ENCODE measurements around the gene SGCE.

The SGCE gene

GRCh38 chr7:94700926-94701554 lies 45.1 kb upstream of the SGCE start:
- no peak overlapping the region for H3K23ac ChIP-seq (ENCODE audit: low read length)
- no peak overlapping the region for H2AK5ac ChIP-seq (ENCODE audit: low read length)
- no peaks in the 10 kb centered on the region for H3K27me3 ChIP-seq (ENCODE audit: insufficient read depth, low read length)
- no peaks in the 10 kb centered on the region for H3K79me2 ChIP-seq (ENCODE audit: control insufficient read depth, insufficient read depth, low read length, poor library complexity)
- peaks cover 2% of the 10 kb centered on the region for H3K79me1 ChIP-seq (ENCODE audit: low read length)
- no peaks in the 10 kb centered on the region for H3K9me3 ChIP-seq (ENCODE audit: insufficient read depth, low read depth, low read length)
- H3K27ac ChIP-seq (ENCODE audit: low read depth, low read length) = peak overlapping the region; percentile 90
- DNase-seq = no peak
- H3K9ac ChIP-seq (ENCODE audit: low read length) = no peak overlapping the region
- H3K4me1 ChIP-seq (ENCODE audit: control insufficient read depth in 1 of 2, insufficient read depth in 2 of 2, low read length in 2 of 2) = peaks cover 2 to 5% of the 10 kb centered on the region in 2 experiments
- H3K4me3 ChIP-seq (ENCODE audit: low read depth, low read length) = no peak overlapping the region
- no peak overlapping the region for H4K12ac ChIP-seq (ENCODE audit: low read depth, low read length)
- H3K14ac ChIP-seq (ENCODE audit: low read length) = peak overlapping the region; percentile 61
- peak overlapping the region; percentile 96 for H2BK120ac ChIP-seq (ENCODE audit: insufficient read depth, low read length, poor library complexity)
- H3K4ac ChIP-seq (ENCODE audit: low read depth, low read length) = no peak overlapping the region
- H2BK12ac ChIP-seq (ENCODE audit: low read length) = peak overlapping the region; percentile 49
- peak overlapping the region; percentile 47 for H4K8ac ChIP-seq (ENCODE audit: low read depth, low read length)
- H2AFZ ChIP-seq (ENCODE audit: insufficient read depth, low read length, poor library complexity) = no peak overlapping the region
- peak overlapping the region; percentile 56 for H2BK5ac ChIP-seq (ENCODE audit: low read depth, low read length, poor library complexity)
- H3K36me3 ChIP-seq (ENCODE audit: control insufficient read depth in 1 of 2, insufficient read depth in 2 of 2, low read length in 2 of 2) = no peaks in the 10 kb centered on the region
- no peak overlapping the region for H3K4me2 ChIP-seq (ENCODE audit: low read length)
- H3K18ac ChIP-seq (ENCODE audit: low read length) = no peak overlapping the region
- H4K91ac ChIP-seq (ENCODE audit: low read depth, low read length) = peak overlapping the region; percentile 83

DNA sequence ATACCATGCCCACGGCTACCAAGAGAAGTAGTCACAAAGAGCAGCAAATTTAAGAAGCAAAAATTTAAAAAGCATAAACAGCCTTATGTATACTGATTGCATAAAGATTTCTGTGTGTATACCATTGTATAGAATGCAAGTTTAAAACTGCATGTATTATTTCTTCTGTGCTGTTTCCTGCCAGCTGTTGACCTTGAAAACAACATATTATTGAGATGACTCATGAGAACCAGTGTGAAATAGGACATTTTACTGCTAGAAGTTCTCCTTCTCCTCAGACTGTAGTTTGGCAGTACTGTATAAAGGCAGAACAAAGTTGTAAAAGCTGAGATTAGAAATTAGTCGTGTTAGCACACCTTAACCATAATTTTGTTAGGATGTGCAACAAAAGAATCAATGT lies 42.3 kb upstream of the SGCE start:
- Histone ChIP-seq H3K9ac (ENCODE audit: low read length) (no peak overlapping the region), H3K79me1 (ENCODE audit: low read length) (peaks cover 2% of the 10 kb centered on the region), H3K4me1 (ENCODE audit: control insufficient read depth in 1 of 2, insufficient read depth in 2 of 2, low read length in 2 of 2) (peaks cover 2 to 5% of the 10 kb centered on the region in 2 experiments), H2BK12ac (ENCODE audit: low read length) (no peak overlapping the region), H3K4ac (ENCODE audit: low read depth, low read length) (no peak overlapping the region), H3K14ac (ENCODE audit: low read length) (no peak overlapping the region), H2AK5ac (ENCODE audit: low read length) (no peak overlapping the region), H2BK120ac (ENCODE audit: insufficient read depth, low read length, poor library complexity) (no peak overlapping the region), H2AFZ (ENCODE audit: insufficient read depth, low read length, poor library complexity) (no peak overlapping the region), H4K91ac (ENCODE audit: low read depth, low read length) (no peak overlapping the region), H3K36me3 (ENCODE audit: control insufficient read depth in 1 of 2, insufficient read depth in 2 of 2, low read length in 2 of 2) (no peaks in the 10 kb centered on the region), H3K4me3 (ENCODE audit: low read depth, low read length) (no peak overlapping the region), H3K4me2 (ENCODE audit: low read length) (no peak overlapping the region), H3K27me3 (ENCODE audit: insufficient read depth, low read length) (no peaks in the 10 kb centered on the region), H4K12ac (ENCODE audit: low read depth, low read length) (no peak overlapping the region), H3K23ac (ENCODE audit: low read length) (no peak overlapping the region), H4K8ac (ENCODE audit: low read depth, low read length) (no peak overlapping the region), H3K79me2 (ENCODE audit: control insufficient read depth, insufficient read depth, low read length, poor library complexity) (no peaks in the 10 kb centered on the region), H3K27ac (ENCODE audit: low read depth, low read length) (no peak overlapping the region), H3K18ac (ENCODE audit: low read length) (no peak overlapping the region), H3K9me3 (ENCODE audit: insufficient read depth, low read depth, low read length) (no peaks in the 10 kb centered on the region), H2BK5ac (ENCODE audit: low read depth, low read length, poor library complexity) (no peak overlapping the region)
- WGBS (ENCODE audit: extremely low coverage, insufficient coverage, insufficient read length) = no CpG with 5 or more reads among the region's 2 CpGs
- peak in 1 of 2 donors; percentile 52 for DNase-seq

GRCh38 chr7:94697035-94697974 lies 41.4 kb upstream of the SGCE start:
- Histone ChIP-seq H4K12ac (ENCODE audit: low read depth, low read length) (no peak overlapping the region), H2BK5ac (ENCODE audit: low read depth, low read length, poor library complexity) (no peak overlapping the region), H3K4me3 (ENCODE audit: low read depth, low read length) (no peak overlapping the region), H2AFZ (ENCODE audit: insufficient read depth, low read length, poor library complexity) (no peak overlapping the region), H3K27me3 (ENCODE audit: insufficient read depth, low read length) (no peaks in the 10 kb centered on the region), H2BK12ac (ENCODE audit: low read length) (no peak overlapping the region), H3K27ac (ENCODE audit: low read depth, low read length) (peak overlapping the region; percentile 72), H3K9ac (ENCODE audit: low read length) (no peak overlapping the region), H2BK120ac (ENCODE audit: insufficient read depth, low read length, poor library complexity) (no peak overlapping the region), H3K9me3 (ENCODE audit: insufficient read depth, low read depth, low read length) (no peaks in the 10 kb centered on the region), H3K23ac (ENCODE audit: low read length) (no peak overlapping the region), H3K79me1 (ENCODE audit: low read length) (no peaks in the 10 kb centered on the region), H3K79me2 (ENCODE audit: control insufficient read depth, insufficient read depth, low read length, poor library complexity) (no peaks in the 10 kb centered on the region), H4K8ac (ENCODE audit: low read depth, low read length) (no peak overlapping the region), H3K4ac (ENCODE audit: low read depth, low read length) (no peak overlapping the region), H2AK5ac (ENCODE audit: low read length) (no peak overlapping the region), H3K36me3 (ENCODE audit: control insufficient read depth in 1 of 2, insufficient read depth in 2 of 2, low read length in 2 of 2) (no peaks in the 10 kb centered on the region), H3K4me2 (ENCODE audit: low read length) (no peak overlapping the region), H3K4me1 (ENCODE audit: control insufficient read depth in 1 of 2, insufficient read depth in 2 of 2, low read length in 2 of 2) (peaks cover under 1 to 2% of the 10 kb centered on the region in 2 experiments), H3K18ac (ENCODE audit: low read length) (no peak overlapping the region), H4K91ac (ENCODE audit: low read depth, low read length) (no peak overlapping the region), H3K14ac (ENCODE audit: low read length) (no peak overlapping the region)
- no CpG with 5 or more reads among the region's 1 CpG for whole genome bisulfite sequencing (ENCODE audit: extremely low coverage, insufficient coverage, insufficient read length)
- peak; percentile 73 to 94 for DNase-seq

GRCh38 chr7:94687810-94688209 lies 31.9 kb upstream of the SGCE start:
- H3K4ac ChIP-seq (ENCODE audit: low read depth, low read length) = no peak overlapping the region
- H3K27ac ChIP-seq (ENCODE audit: low read depth, low read length) = no peak overlapping the region
- H3K9me3 ChIP-seq (ENCODE audit: insufficient read depth, low read depth, low read length) = no peaks in the 10 kb centered on the region
- no CpG with 5 or more reads among the region's 2 CpGs for WGBS (ENCODE audit: extremely low coverage, insufficient coverage, insufficient read length)
- H3K18ac ChIP-seq (ENCODE audit: low read length) = no peak overlapping the region
- peaks cover 0 to 1% of the 10 kb centered on the region in 2 experiments for H3K4me1 ChIP-seq (ENCODE audit: control insufficient read depth in 1 of 2, insufficient read depth in 2 of 2, low read length in 2 of 2)
- H2BK5ac ChIP-seq (ENCODE audit: low read depth, low read length, poor library complexity) = no peak overlapping the region
- H4K91ac ChIP-seq (ENCODE audit: low read depth, low read length) = no peak overlapping the region
- H2BK12ac ChIP-seq (ENCODE audit: low read length) = peak overlapping the region; percentile 9
- no peak overlapping the region for H3K23ac ChIP-seq (ENCODE audit: low read length)
- no peak overlapping the region for H3K9ac ChIP-seq (ENCODE audit: low read length)
- H3K27me3 ChIP-seq (ENCODE audit: insufficient read depth, low read length) = no peaks in the 10 kb centered on the region
- DNase-seq = peak; percentile 49 to 63
- no peak overlapping the region for H3K4me3 ChIP-seq (ENCODE audit: low read depth, low read length)
- H3K14ac ChIP-seq (ENCODE audit: low read length) = no peak overlapping the region
- no peak overlapping the region for H2BK120ac ChIP-seq (ENCODE audit: insufficient read depth, low read length, poor library complexity)
- H2AFZ ChIP-seq (ENCODE audit: insufficient read depth, low read length, poor library complexity) = no peak overlapping the region
- H2AK5ac ChIP-seq (ENCODE audit: low read length) = peak overlapping the region; percentile 24
- H3K79me1 ChIP-seq (ENCODE audit: low read length) = no peaks in the 10 kb centered on the region
- no peaks in the 10 kb centered on the region for H3K36me3 ChIP-seq (ENCODE audit: control insufficient read depth in 1 of 2, insufficient read depth in 2 of 2, low read length in 2 of 2)
- no peak overlapping the region for H4K12ac ChIP-seq (ENCODE audit: low read depth, low read length)
- no peak overlapping the region for H3K4me2 ChIP-seq (ENCODE audit: low read length)
- peak overlapping the region; percentile 58 for H4K8ac ChIP-seq (ENCODE audit: low read depth, low read length)
- no peaks in the 10 kb centered on the region for H3K79me2 ChIP-seq (ENCODE audit: control insufficient read depth, insufficient read depth, low read length, poor library complexity)

All from trophoblast cell (in vitro differentiated cells and primary cell).